ENCODE measurements around the gene AK1. TPM values are rescaled to one million over a fixed set of nuclear protein-coding genes. Genes with fewer than 3 reads are reported as not detected.

AK1 gene
- total and polyA plus RNA-seq, 2 of the 13 experiments (the other 11 are each of a cell fraction or from before 2014, with no cell fraction given), result 19.1 to 32.8 TPM

- TF ChIP-seq, protein P1, sequence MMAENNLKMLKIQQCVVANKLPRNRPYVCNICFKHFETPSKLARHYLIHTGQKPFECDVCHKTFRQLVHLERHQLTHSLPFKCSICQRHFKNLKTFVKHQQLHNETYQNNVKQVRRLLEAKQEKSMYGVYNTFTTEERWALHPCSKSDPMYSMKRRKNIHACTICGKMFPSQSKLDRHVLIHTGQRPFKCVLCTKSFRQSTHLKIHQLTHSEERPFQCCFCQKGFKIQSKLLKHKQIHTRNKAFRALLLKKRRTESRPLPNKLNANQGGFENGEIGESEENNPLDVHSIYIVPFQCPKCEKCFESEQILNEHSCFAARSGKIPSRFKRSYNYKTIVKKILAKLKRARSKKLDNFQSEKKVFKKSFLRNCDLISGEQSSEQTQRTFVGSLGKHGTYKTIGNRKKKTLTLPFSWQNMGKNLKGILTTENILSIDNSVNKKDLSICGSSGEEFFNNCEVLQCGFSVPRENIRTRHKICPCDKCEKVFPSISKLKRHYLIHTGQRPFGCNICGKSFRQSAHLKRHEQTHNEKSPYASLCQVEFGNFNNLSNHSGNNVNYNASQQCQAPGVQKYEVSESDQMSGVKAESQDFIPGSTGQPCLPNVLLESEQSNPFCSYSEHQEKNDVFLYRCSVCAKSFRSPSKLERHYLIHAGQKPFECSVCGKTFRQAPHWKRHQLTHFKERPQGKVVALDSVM (CRISPR knock-in tag; IDR thresholded peaks at IDR 0.05), result peak; percentile 64
- TF ChIP-seq ZNF768 (CRISPR knock-in tag; IDR thresholded peaks at IDR 0.05) (no peak), TARDBP (CRISPR knock-in tag; IDR thresholded peaks at IDR 0.05) (no peak), ZNF468 (CRISPR knock-in tag; IDR thresholded peaks at IDR 0.05) (no peak), PAX8 (CRISPR knock-in tag; IDR thresholded peaks at IDR 0.05; ENCODE audit: borderline replicate concordance) (no peak)
- TF ChIP-seq, protein P2, sequence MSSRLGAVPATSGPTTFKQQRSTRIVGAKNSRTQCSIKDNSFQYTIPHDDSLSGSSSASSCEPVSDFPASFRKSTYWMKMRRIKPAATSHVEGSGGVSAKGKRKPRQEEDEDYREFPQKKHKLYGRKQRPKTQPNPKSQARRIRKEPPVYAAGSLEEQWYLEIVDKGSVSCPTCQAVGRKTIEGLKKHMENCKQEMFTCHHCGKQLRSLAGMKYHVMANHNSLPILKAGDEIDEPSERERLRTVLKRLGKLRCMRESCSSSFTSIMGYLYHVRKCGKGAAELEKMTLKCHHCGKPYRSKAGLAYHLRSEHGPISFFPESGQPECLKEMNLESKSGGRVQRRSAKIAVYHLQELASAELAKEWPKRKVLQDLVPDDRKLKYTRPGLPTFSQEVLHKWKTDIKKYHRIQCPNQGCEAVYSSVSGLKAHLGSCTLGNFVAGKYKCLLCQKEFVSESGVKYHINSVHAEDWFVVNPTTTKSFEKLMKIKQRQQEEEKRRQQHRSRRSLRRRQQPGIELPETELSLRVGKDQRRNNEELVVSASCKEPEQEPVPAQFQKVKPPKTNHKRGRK (CRISPR knock-in tag; IDR thresholded peaks at IDR 0.05), result no peak
- TF ChIP-seq, protein P3, sequence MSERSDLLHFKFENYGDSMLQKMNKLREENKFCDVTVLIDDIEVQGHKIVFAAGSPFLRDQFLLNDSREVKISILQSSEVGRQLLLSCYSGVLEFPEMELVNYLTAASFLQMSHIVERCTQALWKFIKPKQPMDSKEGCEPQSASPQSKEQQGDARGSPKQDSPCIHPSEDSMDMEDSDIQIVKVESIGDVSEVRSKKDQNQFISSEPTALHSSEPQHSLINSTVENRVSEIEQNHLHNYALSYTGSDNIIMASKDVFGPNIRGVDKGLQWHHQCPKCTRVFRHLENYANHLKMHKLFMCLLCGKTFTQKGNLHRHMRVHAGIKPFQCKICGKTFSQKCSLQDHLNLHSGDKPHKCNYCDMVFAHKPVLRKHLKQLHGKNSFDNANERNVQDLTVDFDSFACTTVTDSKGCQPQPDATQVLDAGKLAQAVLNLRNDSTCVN (CRISPR knock-in tag; IDR thresholded peaks at IDR 0.05; ENCODE audit: borderline replicate concordance), result no peak
- TF ChIP-seq, protein P4, sequence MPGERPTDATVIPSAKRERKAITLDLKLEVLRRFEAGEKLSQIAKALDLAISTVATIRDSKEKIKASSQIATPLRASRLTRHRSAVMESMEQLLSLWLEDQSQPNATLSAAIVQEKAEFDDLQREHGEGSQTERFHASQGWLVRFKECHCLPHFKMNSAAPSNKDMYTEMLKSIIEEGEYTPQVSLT (CRISPR knock-in tag; IDR thresholded peaks at IDR 0.05; ENCODE audit: borderline replicate concordance, low read depth), result no peak
Measured at GRCh38 chr9:127847833-127848755, 29.4 kb downstream of the AK1 start (continued).

All from HepG2 (cell line).